Memory B cell (primary cell): Measurements from ENCODE around the gene SOWAHA.

Experiments
- ATAC-seq: fragments of 150-1000 bp; cut with Tn5 transposase; 2 replicates; pipeline ENCODE4 v1.10.0; 2021; ENCODE audit warnings: low read depth, mild to moderate bottlenecking, moderate library complexity
- DNase-seq, 2 donors: peaks; one replicate each; pipeline ENCODE4 v3.0.0; 2022; ENCODE audit warnings: low spot score in 2 of 2
- H3K27ac Mint-ChIP-seq: one replicate; pipeline ENCODE4 v1.8.0; 2022; ENCODE audit warnings: mild to moderate bottlenecking, moderate library complexity, mixed read lengths
- H3K27me3 Mint-ChIP-seq: one replicate; pipeline ENCODE4 v1.8.0; 2022; ENCODE audit warnings: mixed read lengths
- H3K36me3 Mint-ChIP-seq: one replicate; pipeline ENCODE4 v1.8.0; 2022; ENCODE audit warnings: mild to moderate bottlenecking, mixed read lengths
- H3K4me1 Mint-ChIP-seq: one replicate; pipeline ENCODE4 v1.8.0; 2022; ENCODE audit warnings: mixed read lengths
- H3K4me3 Mint-ChIP-seq: one replicate; pipeline ENCODE4 v1.8.0; 2022; ENCODE audit warnings: mild to moderate bottlenecking, moderate library complexity, mixed read lengths
- H3K9me3 Mint-ChIP-seq: one replicate; pipeline ENCODE4 v1.8.0; 2022; ENCODE audit warnings: mixed read lengths

Gene SOWAHA

DNA sequence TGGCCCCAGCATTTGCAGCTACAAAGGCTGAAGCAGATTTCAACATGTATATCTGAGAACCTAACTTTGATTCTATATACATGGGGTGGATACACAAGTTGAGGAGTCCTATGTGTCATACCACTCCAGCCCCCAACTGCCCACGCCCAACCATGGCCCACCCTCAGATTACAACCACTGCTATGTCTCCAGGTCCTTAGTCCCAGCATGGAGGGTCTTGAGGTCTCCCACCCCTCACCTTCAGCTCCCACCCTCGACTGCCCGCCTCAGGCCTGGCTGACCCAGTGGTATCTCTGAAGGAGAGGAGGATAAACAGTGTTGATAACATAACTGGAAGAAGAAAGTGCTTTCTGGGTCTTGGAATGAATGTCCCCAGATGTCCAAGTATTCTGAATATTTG, 8.2 kb downstream of the SOWAHA start:
- Mint-ChIP-seq H3K27ac (no peak overlapping the region), H3K4me3 (no peak overlapping the region), H3K4me1 (peaks cover 15% of the 10 kb centered on the region), H3K27me3 (peaks cover 8% of the 10 kb centered on the region), H3K9me3 (no peaks in the 10 kb centered on the region), H3K36me3 (no peaks in the 10 kb centered on the region)
- ATAC-seq: no peak
- DNase-seq: no peak

DNA sequence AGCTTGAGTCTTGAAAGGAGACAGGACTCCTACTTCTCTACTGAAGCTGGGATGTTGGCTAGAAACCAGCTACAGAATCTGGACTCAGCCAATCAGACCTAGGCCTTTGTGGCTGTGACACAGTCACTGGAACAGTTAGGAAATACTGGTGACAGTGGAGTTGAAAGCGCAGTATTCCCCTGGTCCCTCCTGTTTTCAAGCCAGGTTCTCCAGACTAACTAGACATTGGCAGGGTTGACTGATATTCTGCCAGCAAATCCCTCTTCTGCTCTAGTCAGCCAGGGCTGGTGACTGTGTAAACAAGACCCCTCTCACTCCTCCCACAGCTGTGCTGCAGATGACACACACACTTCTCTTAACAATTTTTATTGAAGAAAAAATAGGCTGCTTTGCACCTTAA, 8.7 kb downstream of the SOWAHA start:
- peaks cover 15% of the 10 kb centered on the region for H3K4me1 Mint-ChIP-seq
- H3K27ac Mint-ChIP-seq: no peak overlapping the region
- ATAC-seq: no peak
- H3K9me3 Mint-ChIP-seq: no peaks in the 10 kb centered on the region
- no peaks in the 10 kb centered on the region for H3K36me3 Mint-ChIP-seq
- H3K4me3 Mint-ChIP-seq: no peak overlapping the region
- peaks cover 10% of the 10 kb centered on the region for H3K27me3 Mint-ChIP-seq
- no peak for DNase-seq

DNA sequence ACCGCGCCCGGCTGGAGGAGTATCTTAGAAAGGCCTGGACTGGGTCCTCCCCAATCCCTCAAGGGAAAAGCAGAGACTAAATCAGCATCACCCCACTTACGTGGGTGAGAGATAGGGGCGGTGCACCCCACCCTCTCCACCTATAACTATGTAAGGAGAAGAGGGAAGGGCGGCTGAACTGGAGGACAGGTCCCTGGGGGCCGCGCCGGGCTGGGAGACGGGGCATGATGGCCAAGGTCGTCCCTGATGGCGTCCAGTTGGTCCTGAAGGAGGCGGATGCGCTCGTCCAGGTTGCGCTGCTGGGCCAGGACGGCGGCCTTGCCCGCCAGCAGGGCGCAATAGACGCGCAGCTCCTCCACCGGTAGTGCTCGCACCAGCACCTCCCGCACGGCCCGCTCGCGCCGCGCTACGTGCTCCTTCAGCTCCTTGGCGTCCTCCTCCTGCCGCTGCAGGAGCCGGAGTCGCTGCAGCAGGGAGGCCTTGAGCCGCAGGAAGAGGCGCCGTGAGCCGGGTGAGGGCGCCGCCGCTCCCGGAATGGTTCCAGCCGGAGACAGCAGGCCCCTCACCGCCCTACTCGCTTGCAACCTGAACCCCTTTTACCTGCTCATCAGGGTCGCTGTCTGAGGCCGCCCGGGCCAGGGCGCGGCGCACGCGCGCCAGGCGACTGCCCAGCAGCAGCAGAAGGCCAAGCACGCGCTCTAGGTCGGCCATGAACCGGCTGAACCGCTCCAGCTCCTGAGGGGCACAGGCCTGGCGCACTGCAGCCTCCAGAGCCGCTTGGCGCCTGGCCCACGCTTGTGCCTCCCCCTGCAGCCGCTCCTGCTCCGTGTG, 9.8 kb downstream of the SOWAHA start:
- Mint-ChIP-seq H3K4me3 (no peak overlapping the region), H3K27ac (no peak overlapping the region), H3K36me3 (no peaks in the 10 kb centered on the region), H3K4me1 (peaks cover 15% of the 10 kb centered on the region), H3K9me3 (no peaks in the 10 kb centered on the region), H3K27me3 (peaks cover 17% of the 10 kb centered on the region)
- ATAC-seq: no peak
- no peak for DNase-seq

DNA sequence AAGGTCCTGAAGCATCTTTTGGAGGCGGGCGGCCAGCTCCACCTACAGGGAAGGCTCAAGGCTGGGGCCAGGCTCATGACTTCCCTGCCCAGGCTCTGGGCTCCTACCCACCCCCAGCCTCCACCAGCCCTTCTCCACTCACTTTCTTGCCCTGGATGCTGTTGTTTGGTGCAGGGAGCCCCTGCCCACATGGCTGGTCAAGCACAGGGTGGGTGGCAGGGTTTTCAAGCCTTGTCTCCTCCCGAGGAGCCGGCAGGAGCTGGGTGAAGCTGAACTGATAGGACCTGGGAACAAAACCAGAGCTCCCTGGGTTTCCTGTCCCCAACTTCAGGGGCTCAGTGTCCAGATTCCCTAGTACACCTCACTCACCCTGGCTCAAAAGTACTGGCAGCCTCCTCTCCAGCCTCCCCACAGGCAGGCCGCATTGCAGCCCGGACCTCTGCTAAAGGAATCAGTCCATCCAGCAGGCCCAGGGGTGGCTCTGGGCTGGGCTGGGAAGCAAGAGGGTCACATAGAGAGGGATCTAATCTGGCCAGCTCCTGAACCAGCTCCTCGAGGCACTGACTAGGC, 10.5 kb downstream of the SOWAHA start:
- H3K36me3 Mint-ChIP-seq: no peaks in the 10 kb centered on the region
- ATAC-seq (no peak), DNase-seq (no peak)
- H3K4me1 Mint-ChIP-seq: peaks cover 15% of the 10 kb centered on the region
- no peak overlapping the region for H3K27ac Mint-ChIP-seq
- H3K9me3 Mint-ChIP-seq: no peaks in the 10 kb centered on the region
- H3K27me3 Mint-ChIP-seq: peaks cover 17% of the 10 kb centered on the region
- no peak overlapping the region for H3K4me3 Mint-ChIP-seq

DNA sequence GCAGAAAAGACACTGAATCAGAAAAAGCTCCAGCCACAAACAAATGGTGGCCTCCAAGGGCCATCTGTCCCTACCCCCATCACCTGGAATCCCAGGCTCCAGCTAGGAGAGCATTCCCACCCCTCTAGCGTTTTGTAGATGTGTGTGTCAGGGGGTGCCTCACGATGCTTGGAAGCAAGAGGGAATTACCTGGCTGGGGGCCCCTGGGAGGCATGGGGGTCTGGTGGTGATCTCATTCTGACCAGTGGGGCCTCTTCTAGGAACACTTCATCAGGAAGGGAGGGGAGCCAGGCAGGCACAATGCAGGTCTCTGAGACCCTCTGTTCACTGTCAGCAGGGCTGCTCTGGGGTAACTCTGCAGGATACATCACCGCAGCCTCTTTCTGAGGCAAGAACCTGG, 11.3 kb downstream of the SOWAHA start:
- Mint-ChIP-seq H3K27me3 (peaks cover 17% of the 10 kb centered on the region), H3K4me3 (peak overlapping the region; percentile 41), H3K36me3 (no peaks in the 10 kb centered on the region), H3K9me3 (no peaks in the 10 kb centered on the region), H3K27ac (no peak overlapping the region), H3K4me1 (peaks cover 15% of the 10 kb centered on the region)
- no peak for DNase-seq
- no peak for ATAC-seq

DNA sequence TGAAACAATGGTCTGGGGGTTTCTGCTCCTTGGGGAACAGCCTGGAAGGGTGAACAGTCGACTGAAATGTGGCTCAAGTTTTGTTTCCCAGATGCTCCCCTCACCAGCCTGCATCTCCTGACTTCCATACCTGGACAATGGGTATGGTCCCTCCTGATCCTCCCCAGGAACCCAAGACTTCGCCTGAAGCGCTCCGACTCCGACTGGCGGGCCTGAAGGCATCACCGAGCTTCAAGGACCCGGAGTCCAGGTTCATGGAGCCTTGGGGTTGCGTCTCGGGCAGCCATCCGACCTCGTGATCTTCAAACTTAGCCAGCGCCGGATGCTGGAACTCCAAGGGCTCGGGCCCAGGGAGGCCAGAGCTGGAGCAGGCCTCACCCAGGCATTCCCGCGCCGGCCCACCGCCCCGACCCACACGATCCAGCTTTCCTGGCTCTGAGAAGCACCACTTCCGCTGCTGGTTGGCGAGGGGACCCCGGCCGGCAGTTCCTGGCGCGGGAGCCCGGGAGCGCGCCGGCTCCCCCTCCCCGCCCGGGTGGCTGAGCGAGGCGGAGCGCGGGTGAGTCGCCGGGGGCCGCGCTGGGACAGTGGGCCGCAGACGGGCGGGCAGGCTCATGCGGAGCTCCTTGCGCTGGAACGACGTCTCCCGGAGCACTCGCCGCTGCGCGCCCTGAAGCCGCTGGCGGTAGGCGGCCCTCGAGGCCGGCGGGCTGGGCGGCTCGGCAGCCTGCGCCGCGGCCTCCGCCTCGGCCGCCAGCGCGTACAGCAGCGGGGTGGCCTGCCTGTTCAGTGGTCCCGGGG, 12.1 kb downstream of the SOWAHA start:
- H3K4me3 Mint-ChIP-seq: peak overlapping the region; percentile 41
- ATAC-seq: no peak
- no peak for DNase-seq
- H3K4me1 Mint-ChIP-seq: peaks cover 14% of the 10 kb centered on the region
- no peak overlapping the region for H3K27ac Mint-ChIP-seq
- H3K36me3 Mint-ChIP-seq: no peaks in the 10 kb centered on the region
- H3K9me3 Mint-ChIP-seq: no peaks in the 10 kb centered on the region
- peaks cover 15% of the 10 kb centered on the region for H3K27me3 Mint-ChIP-seq

DNA sequence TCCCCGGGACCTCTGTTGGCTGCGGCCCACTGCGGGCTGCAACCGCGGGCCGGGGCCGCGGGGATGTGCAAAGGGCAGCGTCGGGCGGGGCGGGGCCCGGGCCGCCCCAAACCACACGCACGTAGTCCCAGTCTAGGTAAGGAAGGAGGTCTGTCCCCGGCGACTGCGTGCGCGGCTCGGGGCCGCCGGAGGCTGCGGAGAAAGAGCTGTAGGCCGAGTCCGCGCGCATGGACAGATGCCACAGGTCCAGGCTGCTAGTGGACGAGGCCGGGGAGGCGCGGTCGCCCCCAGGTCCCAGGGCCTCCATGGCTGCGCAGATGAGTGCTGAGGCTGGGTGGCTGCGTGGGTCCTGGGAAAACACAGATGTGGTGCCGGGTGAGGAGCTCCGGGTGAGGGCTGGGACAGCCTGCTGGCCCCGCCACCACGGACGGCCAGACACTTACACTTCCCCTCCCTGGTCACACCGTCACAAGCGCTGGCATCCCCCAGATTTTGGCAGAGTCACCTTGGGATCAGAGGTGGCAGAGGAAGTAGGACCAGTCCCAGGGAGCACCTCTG, 12.8 kb downstream of the SOWAHA start:
- ATAC-seq (no peak), DNase-seq (no peak)
- H3K4me3 Mint-ChIP-seq: no peak overlapping the region
- no peaks in the 10 kb centered on the region for H3K36me3 Mint-ChIP-seq
- no peaks in the 10 kb centered on the region for H3K9me3 Mint-ChIP-seq
- H3K27me3 Mint-ChIP-seq: peaks cover 15% of the 10 kb centered on the region
- H3K4me1 Mint-ChIP-seq: peaks cover 13% of the 10 kb centered on the region
- H3K27ac Mint-ChIP-seq: no peak overlapping the region

DNA sequence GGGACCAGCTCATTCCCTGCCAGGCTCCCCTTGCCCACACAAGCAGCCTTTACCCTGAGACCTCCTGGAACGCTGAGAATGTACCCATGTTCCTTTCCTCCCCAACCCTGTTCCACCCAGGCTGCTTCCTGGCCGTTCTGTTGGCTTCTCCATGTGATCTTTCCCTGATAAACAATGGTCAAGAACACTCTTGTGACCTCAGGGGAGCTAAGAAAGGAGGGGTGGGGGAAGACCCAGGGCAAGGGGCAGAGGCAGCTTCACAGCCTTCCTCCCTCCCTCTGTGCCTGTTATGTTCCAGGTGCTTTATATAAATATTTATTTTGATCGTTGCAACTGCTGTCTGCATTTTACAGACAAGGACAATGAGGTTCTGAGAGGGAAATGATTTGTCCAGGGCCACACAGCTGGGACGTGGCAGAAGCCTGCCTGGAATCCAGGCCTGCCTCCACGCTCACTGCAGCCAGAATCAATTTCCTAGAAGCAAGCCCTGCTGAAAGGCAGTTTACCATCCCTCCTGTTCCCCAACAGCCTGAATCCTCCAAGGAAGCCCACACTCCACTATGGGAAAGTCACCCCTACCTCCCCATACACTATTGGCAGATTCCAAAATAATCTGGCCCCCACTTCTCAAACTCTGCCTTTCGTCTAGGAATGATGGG, 13.5 kb downstream of the SOWAHA start:
- H3K4me1 Mint-ChIP-seq: peaks cover 15% of the 10 kb centered on the region
- no peaks in the 10 kb centered on the region for H3K36me3 Mint-ChIP-seq
- ATAC-seq (no peak), DNase-seq (no peak)
- no peak overlapping the region for H3K27ac Mint-ChIP-seq
- H3K27me3 Mint-ChIP-seq: peaks cover 15% of the 10 kb centered on the region
- peak overlapping the region; percentile 21 for H3K4me3 Mint-ChIP-seq
- no peaks in the 10 kb centered on the region for H3K9me3 Mint-ChIP-seq

DNA sequence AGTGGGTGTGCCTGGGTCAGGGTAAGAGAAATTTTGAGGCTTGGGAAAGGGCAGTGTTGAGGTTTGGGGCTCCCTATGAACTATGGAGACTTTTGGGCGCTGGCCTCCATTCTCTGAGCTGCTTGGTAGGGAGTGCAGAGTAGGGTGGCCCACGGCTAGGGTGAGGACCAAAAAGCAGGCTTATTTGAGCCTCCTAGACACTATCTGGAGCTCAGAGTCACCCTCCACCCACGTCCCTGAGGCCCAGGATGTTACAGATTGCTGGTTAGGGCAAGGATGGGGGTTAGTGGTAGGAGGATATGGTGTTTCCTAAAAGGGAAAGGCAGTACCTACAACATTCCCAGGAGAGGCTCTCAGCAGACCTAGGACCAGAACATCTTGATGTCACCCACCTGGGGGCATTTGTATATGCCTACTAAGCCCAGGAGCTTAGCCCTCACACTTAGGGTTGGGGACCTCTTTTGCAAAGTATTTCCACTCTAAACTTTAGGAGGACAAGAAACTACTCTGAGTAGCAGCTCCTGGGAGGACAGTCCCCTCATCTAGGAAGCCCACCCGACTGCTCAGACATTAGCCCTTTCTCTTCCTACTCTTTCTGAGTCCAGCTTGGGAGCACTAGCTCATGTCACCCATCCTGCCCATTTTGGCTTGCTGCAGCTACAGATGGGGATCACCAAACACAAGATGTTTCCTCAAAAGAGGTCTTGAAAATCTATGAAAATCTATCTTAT, 15.0 kb downstream of the SOWAHA start:
- Mint-ChIP-seq H3K9me3 (no peaks in the 10 kb centered on the region), H3K36me3 (no peaks in the 10 kb centered on the region), H3K4me3 (no peak overlapping the region), H3K4me1 (peaks cover 14% of the 10 kb centered on the region), H3K27ac (no peak overlapping the region), H3K27me3 (peaks cover 15% of the 10 kb centered on the region)
- DNase-seq (no peak), ATAC-seq (no peak)

DNA sequence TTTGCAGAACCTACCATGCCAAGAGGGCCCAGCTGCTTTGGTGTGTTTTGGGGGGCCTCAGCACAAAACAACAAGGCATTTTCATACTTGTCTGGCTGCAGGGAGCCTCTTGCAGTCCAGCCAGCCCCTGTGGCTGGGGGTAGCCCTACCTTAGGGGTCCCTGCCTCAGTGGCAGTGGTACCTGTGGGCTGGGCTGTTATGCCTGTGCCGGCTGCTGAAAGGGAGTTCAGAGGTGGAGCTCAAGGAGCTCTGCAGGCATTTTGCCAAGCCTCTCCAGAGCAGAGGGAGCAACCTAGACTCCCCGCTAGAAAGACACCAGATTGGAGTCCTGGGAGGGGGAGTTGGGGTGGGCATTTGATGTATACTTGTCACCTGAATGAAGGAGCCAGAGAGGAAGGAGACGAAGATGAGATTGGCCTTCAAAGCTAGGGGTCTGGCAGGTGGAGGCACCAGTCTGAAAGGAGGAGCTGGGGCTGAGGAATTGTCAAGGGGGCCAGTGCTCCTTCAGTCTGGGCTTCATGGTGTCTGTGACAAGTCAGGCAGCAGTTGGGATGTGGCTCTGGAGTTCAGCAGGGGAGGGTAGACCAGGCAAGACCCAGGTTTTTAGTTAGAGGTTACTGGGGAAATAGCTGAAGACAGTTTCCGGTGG, 15.9 kb downstream of the SOWAHA start:
- Mint-ChIP-seq H3K27ac (no peak overlapping the region), H3K27me3 (peaks cover 13% of the 10 kb centered on the region), H3K36me3 (no peaks in the 10 kb centered on the region)

DNA sequence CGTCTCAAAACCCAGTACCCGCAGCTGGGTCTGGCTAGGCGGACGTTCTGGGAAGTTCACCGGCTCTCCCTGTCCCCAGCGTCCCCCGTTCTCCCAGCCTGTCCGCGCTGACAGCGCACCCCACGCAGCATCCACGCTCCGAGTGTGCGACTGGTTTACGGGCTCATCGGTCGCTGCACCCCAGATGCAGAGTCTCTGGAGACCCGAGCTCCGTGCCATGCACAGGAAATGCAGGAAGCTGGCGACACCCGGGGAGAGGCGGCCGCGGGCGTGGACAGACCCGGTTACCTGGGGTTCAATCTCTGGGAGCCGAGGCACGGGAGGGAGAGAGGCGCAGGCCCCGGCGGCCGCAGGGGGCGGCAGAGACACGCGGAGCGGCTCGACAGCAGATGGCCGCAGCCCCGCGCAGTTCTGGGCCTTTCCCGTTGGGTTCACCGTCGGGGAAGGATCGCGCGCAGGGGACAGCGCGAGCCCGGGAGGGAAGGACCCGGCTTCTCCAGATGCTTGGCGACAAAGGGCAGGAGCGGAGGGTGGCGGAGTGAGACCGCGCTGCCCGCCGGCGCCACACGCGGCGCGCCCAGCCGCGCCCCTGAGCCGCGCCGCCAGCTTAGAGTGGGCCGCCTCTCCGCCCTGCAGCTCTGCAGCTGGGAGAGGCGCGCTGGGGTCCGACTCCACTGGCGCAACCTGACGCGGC, 16.8 kb downstream of the SOWAHA start:
- H3K9me3 Mint-ChIP-seq: no peaks in the 10 kb centered on the region
- H3K4me3 Mint-ChIP-seq: peak overlapping the region; percentile 94
- peaks cover 12% of the 10 kb centered on the region for H3K27me3 Mint-ChIP-seq
- peak overlapping the region; percentile 75 for H3K27ac Mint-ChIP-seq
- no peaks in the 10 kb centered on the region for H3K36me3 Mint-ChIP-seq
- ATAC-seq (peak; percentile 92), DNase-seq (peak; percentile 77 to 79)
- peaks cover 9% of the 10 kb centered on the region for H3K4me1 Mint-ChIP-seq

More for the DNA sequence above, 15.9 kb downstream of the SOWAHA start:
- Mint-ChIP-seq H3K9me3 (no peaks in the 10 kb centered on the region), H3K4me3 (peak overlapping the region; percentile 78), H3K4me1 (peaks cover 9% of the 10 kb centered on the region)
- ATAC-seq: no peak
- DNase-seq: no peak

DNA sequence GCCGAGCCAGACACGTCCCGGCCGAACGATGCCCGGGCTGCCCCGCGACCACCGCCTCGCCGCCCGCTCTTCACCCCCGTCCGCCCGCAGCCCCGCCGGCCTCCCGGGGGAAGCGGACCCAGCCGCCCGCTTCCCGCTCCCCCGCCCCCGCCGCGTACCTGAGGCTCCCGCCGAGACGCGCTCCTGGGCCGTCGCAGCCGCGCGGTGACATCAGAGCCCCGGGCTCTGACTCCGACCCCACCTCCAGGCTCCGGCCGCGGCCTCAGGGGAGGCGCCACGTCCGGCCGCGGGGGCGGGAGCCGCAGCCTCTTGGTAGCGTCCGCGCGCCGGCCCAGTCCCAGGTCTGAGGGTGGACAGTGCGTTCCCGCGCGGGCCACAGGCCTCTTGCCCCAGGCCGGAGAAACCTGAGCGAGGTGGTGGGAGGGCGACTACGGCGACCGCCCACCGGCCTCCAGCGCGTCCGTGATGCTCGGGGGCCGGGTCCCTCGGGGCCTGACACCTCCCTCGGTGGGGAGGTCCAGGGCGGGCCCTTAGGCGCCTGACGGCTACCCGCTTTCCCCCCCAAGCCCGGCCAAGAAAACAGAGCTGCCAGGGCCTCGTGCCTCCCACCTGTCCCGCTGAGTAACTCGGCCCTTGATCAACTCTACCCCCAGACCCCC, 17.5 kb downstream of the SOWAHA start, which contains the start of gene SHROOM1:
SHROOM1 (minus strand) TSS at position 212 of the 659 bp plus-strand sequence. CDS start 4,507 bp downstream, outside the sequence.
- DNase-seq (no peak), ATAC-seq (peak; percentile 39)
- Mint-ChIP-seq H3K9me3 (no peaks in the 10 kb centered on the region), H3K4me3 (peak within 1 kb of the TSS; percentile 94), H3K27me3 (peaks cover 12% of the 10 kb centered on the region), H3K4me1 (peaks cover 9% of the 10 kb centered on the region), H3K36me3 (no peaks in the 10 kb centered on the region), H3K27ac (peak within 1 kb of the TSS; percentile 85)
